GM19328 (cell line): ENCODE results near the gene TBC1D2.
A peak's percentile ranks its signal among the peaks of the same experiment; 100 is the strongest.
"Not testable (repeated sequence)": the region's sequence is repeated elsewhere in the genome, so short reads cannot be mapped to it uniquely, and the experiment has no call there.

Source experiments
- ATAC-seq: cut with Tn5 transposase; IDR thresholded peaks from one replicate; pipeline ENCODE4 v1.9.1; 2021; ENCODE audit warnings: mild to moderate bottlenecking, moderate library complexity; ENCODE audit not compliant: unreplicated experiment

Gene TBC1D2

GRCh38 chr9:98275159-98275558, 19.7 kb upstream of the TBC1D2 start:
- no peak for ATAC-seq

DNA sequence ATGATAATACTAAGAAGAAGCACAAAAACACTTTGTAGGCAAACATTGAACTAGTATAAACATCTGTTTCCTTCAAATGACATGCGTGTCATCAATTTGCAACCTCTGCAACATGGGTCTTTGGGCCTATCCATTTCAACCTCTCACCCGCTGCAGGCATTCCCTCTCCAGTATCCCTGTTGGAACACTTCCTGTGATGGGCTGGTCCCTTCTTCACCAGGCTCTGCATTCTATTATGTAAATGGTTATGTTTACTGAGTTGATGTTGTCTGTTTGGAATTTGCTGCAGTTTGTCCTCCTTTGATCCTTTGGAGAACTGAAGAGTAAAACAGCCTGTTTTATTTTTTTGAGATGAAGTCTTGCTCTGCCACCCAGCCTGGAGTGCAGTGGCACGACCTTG, 16.6 kb upstream of the TBC1D2 start:
- ATAC-seq = no peak

DNA sequence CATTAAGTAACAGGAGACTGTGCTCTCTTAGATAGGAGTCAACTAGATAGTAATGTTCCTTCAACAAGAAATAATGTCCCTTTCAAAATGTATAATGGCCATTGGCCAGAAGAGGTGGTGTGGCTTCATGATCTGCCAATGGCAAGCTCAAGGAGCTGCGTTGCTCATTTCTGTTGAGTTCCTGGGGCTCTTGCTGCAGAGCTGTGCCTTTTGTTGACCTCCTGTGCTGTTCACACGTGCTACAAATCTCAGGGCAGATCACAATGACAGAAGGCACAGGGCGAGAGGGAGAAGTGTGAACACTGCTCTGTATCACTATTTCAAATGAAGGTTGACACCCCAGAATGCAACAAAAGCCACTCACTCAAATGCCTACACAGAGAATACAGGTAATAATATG, 16.0 kb upstream of the TBC1D2 start:
- no peak for ATAC-seq

DNA sequence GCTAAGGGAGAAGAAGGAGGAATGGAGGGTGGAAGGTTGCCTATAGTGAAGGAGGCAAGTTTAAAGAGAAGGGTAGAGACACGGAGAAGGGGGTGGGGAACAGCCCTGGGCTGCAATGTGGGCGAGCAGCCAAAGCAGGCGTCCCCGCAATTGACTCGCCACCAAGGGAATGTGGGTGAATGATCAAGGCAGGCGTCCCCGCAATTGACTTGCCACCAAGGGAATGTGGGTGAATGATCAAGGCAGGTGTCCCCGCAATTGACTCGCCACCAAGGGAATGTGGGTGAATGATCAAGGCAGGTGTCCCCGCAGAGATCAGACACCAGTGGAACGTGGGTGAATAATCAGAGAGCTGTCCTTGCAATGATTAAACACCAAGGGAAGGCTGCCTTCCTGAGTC, 14.8 kb upstream of the TBC1D2 start:
- ATAC-seq = not testable (repeated sequence)

DNA sequence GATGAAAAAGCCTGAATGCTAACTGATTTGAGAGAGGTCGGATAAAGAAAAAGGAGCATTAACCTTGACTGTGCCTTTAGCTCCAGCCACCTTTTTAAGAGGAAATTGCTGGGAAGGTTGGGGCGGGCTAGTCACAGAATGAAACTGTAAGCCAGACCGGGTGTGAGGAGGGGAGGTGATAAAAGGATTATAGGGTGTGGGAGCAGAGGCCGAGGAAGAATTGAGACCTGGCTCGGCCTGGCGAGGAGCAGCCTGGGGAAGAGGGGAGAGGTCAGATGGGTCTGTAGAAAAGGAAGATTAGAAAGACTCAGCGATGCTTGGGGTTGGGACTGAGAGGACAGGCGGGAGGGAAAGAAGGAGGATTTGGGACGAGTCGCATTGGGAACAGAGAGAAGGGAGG, 14.2 kb upstream of the TBC1D2 start:
- ATAC-seq = not testable (repeated sequence)

DNA sequence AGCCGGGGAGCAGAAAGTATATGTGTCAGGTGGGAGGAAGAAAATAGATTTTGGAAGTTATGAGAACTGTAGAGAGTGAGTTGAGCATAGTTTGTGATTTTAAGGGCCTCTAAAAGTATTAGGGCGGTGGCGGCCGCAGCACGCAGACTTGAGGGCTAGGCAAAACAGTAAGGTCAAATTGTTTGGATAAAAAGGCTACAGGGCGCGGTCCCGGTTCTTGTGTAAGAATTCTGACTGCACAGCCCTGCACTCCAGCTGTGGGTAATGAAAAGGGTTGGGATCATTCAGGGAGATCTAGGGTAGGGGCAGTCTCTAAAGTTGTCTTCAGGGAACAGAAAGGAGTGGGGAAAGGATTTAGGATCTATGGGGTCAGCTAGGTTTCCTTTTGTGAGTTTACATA, 12.1 kb upstream of the TBC1D2 start:
- ATAC-seq = not testable (repeated sequence)

GRCh38 chr9:98264516-98264915, 9.1 kb upstream of the TBC1D2 start:
- ATAC-seq = no peak

GRCh38 chr9:98263482-98264357, 8.3 kb upstream of the TBC1D2 start:
- peak; percentile 69 for ATAC-seq

GRCh38 chr9:98263080-98263479, 7.6 kb upstream of the TBC1D2 start:
- ATAC-seq = no peak

DNA sequence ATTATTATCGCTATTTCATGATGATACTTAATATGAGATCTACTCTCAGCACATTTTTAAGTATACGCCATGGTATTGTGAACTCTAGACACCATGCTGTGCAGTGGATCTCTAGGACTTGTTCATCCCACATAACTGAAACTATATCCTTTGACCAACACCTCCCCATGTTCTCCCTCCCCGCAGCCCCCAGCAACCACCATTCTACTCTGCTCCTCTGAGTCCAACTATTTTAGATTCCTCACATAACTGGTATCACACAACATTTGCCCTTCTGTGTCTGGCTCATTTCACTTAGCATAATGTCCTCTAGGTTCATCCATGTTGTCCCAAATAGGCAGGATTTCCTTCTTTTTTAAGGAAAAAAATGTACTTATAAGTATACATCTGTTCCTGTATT, 6.6 kb upstream of the TBC1D2 start:
- ATAC-seq = no peak

GRCh38 chr9:98260635-98261034, 5.2 kb upstream of the TBC1D2 start:
- ATAC-seq = no peak

- no peak for ATAC-seq
Observed at GRCh38 chr9:98259791-98260190, 4.3 kb upstream of the TBC1D2 start.

DNA sequence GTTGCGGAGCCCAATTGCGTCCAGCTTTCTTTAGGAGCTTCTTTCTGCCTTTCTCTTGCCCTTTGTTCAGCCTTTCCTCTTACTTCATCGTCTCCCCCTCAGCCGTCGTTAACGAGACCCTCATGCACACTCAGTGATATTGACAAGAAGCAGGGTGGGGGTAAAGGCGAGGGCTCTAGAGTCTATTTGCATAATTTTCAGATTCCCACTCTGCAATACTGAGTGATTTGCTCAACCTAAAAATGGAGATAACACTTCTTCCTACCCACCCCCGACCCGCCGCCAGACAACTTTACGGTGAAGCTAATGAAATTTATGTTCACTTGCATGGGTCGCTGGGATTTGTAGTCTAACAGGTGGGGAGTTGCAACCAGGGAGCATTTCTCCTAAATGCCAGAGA, 1.3 kb upstream of the TBC1D2 start:
- ATAC-seq = no peak

DNA sequence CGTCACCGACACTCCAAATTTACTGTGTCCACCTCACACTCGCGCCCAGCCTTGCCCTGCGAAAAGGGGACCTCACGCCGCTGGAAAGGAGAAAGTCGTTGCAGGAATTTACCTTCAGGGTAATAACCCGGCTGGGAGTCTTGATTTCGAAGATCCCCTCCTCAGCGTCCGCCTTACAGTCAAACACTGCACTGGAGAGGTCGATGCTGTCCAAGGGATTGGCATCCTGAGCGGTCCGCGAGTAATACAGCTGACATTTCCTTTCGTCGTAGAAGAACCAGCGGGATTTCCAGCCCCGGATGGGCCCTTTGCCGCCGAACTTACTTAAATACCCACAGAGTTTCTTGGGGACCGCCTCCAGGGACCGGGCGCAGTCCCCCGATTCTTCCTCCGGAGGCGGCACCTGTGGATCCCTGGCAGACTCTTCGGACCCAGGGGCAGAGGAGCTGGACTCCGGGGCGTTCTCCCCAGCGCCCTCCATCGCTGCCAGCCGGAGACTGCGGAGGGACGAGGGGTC, 330 bp downstream of the TBC1D2 start:
- ATAC-seq = no peak

- ATAC-seq = no peak
Observed at GRCh38 chr9:98254228-98255060, 1.0 kb downstream of the TBC1D2 start.

GRCh38 chr9:98253565-98253964, 1.9 kb downstream of the TBC1D2 start:
- no peak for ATAC-seq

- no peak for ATAC-seq
Observed at GRCh38 chr9:98251551-98251950, 3.9 kb downstream of the TBC1D2 start.

- no peak for ATAC-seq
Observed at GRCh38 chr9:98249771-98250170, 5.7 kb downstream of the TBC1D2 start.

DNA sequence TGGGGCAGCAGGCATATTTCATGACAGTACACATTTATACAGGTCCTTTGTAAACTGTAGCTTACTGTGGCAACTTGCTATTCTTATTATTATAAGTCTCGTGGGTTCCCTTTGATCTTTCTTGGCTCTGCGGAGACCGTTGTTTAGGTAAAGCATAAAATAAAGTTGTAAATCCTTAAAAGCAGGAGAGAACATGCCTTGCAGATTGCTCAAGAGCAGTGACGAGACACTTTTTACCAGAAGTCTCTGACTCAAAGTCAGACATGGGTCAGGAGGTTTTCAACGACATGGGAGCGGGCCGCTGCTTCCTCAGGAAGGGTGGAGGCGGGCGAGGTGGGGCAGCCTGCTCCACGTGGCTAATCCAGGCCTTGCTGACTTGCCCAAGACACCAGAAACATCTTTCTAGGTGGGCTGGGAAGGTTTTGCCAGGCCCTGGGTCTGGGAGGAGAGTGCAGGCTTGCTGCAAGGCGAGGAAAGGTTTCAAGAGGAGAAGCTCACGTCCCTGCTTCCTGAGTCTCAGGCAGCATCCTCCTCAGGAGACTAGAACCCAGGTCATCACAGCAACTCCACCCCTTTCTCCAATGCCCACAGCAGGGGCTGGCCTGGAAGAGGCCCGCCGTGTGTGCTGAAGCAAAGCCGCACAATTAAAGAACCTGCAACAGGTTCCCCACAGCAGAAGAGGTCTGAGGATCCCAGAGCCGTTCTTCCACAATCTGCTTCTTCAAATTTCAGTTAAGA, 6.5 kb downstream of the TBC1D2 start:
- ATAC-seq = no peak

- no peak for ATAC-seq
Observed at GRCh38 chr9:98247831-98248657, 7.4 kb downstream of the TBC1D2 start.
